ENCODE measurements around the gene KIF26B.

GRCh38 chr1:245334235-245334634, 179.4 kb downstream of the KIF26B start:
- TF ChIP-seq POLR2A (IDR thresholded peaks at IDR 0.05; ENCODE audit: low read depth, low read length) (no peak), TAF1 (IDR thresholded peaks at IDR 0.05; ENCODE audit: low read depth, low read length) (no peak), POLR2AphosphoS5 (IDR thresholded peaks at IDR 0.05; ENCODE audit: low read depth, low read length) (no peak), SPI1 (IDR thresholded peaks at IDR 0.05; ENCODE audit: low read depth, low read length) (no peak), POU2F2 (IDR thresholded peaks at IDR 0.05; ENCODE audit: low read depth, low read length) (no peak)
